Activated gamma-delta T cell treated with Interleukin-2 at 50 U/mL for 16 hours (primary cell): Measurements from ENCODE around the gene FANCL.
"Not testable (repeated sequence)": the region's sequence is repeated elsewhere in the genome, so short reads cannot be mapped to it uniquely, and the experiment has no call there.

Experiments used
- DNase-seq: peaks from one replicate; pipeline ENCODE4 v3.0.0-alpha.2; 2020

Gene FANCL

DNA sequence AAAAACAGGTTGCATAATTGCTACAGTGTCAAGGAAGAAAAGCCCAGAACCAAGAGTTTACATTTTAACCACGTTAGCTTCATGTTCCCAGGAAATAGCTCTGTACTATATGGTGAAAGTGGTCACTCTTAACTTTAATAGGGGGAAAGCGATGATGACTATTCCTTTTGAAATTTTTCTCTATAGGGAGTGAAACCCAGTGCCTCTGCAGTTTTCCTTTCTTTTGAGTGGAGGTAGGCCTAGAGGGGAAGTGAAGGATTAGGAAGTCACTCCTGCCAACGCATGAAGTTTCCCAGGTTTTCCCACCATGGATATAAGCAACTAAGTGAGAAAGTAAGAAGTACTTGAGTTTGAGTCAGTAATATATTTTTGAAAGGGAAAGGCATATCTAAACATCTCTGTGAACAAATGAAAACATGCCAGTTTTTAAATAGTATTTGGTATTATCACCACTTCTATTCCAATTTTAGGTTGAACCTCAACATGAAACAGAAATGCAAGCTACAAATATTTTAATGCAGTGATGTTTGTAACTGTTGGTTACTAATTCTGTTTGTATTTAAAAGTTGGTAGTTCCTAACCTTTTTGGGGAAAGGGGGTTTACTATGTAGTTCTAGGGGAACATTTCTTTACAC lies 102.6 kb downstream of the FANCL start:
- DNase-seq: no peak

GRCh38 chr2:58137856-58138255 lies 103.3 kb downstream of the FANCL start:
- no peak for DNase-seq

GRCh38 chr2:58137221-58137620 lies 103.9 kb downstream of the FANCL start:
- no peak for DNase-seq

DNA sequence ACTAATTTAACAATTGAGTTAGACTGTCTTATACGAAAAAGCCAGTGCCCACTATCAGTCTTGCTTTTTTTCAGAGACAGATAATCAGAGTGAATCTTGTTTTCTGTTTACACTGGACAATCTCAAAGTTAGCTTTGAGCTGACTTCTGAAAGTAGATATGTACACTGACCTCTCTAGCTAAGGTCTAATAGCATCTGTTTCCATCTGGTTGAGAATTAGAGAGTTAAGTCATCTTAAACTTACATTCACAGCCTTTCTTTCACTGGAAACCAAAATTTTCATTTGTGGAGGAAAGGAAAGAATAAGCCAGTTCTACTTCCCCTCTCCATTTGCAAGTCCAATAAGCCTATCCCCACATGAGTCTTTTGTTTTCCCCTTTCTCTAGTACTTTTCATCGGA lies 105.3 kb downstream of the FANCL start:
- DNase-seq: no peak

GRCh38 chr2:58133395-58133794 lies 107.7 kb downstream of the FANCL start:
- DNase-seq: no peak

DNA sequence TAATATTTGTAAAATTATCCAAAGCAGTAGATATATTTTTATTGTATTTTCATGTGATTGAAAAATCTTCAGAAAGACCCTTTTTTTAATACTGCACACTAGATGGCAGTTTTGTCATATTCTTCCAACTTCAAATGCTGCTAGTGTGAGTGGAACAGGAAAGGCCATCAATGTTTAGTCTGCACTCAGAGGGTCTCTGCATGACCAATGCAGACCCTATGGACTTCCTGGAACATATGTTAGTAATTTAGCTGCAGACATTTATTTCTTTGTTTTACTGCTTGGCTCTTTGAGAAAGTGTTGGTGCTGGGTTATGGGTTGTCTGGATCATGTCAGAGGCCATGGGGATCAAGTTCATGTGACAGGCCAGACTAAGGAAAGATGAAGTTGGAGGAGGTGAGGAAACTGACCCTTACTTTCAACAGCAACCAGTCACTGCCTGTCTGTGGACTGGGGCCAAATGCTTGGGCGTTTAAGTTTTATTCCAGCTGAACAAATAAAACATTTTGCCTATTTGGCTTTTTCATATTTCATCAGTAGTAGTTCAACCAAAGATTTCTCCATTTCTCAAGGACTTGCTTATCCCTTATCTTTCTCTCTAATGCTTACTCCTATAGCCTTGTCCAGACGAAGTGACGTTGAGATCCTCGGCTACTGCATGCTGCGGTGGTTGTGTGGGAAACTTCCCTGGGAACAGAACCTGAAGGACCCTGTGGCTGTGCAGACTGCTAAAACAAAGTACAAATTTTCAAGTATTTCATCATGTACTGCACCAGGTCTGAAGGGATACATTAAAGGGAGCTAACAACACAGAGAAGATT lies 109.7 kb downstream of the FANCL start:
- no peak for DNase-seq

DNA sequence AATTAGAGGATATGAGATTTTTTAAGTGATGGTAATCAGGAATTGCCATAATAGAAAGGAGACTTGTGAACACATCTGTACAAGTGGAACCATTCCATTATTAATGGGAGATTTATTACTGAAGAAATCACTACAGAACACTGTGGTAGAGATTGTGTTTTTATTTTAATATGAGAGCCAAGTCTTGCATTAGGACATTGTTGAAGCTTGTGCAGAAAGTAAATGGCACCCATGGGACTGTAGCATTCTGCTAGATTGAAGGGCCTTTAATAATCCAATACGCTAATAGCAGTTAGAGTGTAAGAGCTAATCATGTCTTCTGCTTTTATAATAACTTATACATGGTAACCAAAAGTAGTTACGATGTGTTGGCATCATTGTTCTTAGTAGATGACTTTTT lies 110.9 kb downstream of the FANCL start:
- no peak for DNase-seq

- no peak for DNase-seq
Observed at GRCh38 chr2:58127111-58127510, 114.0 kb downstream of the FANCL start.

DNA sequence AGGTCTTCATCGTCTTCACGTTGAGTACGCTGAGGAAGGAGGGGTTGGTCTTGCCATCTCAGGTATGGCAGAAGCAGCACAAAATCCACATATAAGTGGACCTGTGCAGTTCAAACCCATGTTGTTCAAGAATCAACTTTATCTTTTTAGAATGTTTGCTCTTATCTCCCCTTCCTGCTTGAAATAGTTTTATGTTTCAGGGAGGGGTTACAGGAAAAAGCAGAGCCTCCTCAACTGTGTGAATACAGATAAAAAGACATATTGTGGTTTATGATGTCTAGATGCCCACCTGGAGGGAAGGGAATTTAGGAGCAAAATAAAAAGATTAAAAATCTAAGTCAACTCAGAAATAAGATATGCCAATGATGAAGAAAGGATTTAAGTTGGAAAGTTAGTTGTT lies 118.6 kb downstream of the FANCL start:
- no peak for DNase-seq

DNA sequence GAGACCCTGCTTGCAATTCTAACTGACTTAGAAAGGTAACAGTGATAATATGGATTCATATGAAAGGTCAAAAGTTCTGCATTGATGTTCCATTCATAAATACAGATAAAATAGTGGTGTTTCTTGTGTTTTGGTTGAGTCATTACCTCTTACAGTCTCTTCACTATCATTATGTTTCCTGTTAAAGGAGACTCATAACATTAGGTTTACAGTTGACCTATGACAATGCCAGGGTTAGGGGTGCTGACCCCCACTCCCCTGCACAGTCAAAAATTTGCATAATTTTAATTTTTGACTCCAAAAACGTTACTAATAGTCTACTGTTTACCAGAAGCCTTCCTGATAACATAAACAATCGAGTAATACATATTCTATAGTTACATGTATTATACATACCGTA lies 119.1 kb downstream of the FANCL start:
- no peak for DNase-seq

- DNase-seq: no peak
Observed at GRCh38 chr2:58120626-58121229, 120.4 kb downstream of the FANCL start.

DNA sequence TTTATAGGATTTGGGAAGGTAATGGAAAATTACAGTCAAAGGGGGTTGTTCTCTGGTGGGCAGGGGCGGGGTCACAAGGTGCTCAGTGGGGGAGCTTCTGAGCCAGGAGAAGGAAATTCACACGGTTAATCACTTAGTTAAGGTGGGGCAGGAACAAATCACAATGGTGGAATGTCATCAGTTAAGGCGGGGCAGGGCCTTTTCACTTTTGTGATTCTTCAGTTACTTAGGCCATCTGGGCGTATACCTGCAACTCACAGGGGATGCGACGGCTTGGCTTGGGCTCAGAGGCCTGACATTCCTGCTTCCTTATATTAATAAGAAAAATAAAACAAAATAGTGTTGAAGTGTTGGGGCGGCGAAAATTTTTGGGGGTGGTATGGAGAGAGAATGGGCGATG lies 127.6 kb downstream of the FANCL start:
- DNase-seq: not testable (repeated sequence)

GRCh38 chr2:58110765-58111164 lies 130.4 kb downstream of the FANCL start:
- DNase-seq: no peak

DNA sequence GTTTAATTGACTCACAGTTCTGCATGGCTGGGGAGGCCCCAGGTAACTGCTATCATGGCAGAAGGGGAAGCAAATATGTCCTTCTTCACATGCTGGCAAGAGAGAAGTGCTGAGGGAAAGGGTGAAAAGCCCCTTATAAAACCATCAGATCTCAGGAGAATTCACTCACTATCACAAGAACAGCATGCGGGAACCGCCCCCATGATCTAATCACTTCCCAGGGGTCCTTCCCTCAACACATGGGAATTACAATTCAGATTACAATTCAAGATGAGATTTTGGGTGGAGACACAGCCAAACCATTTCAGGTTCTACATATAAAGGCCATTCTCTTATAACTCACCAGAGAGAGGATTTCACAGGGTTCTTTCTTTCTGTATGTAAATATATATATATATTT lies 131.6 kb downstream of the FANCL start:
- DNase-seq: no peak
